Liver (tissue), 3 donors: ENCODE data around the gene PSMD6.

Experiments used
- GABPA ChIP-seq, 2 donors: IDR thresholded peaks in 1 of 2; conservative IDR thresholded peaks in 1 of 2; 2 replicates each; pipeline ENCODE4 v1.6.1; 2016; ENCODE audit warnings: antibody characterized with exemption in 2 of 2, mild to moderate bottlenecking in 1 of 2, moderate library complexity in 1 of 2
- JUND ChIP-seq, 2 donors: IDR thresholded peaks; 2 replicates each; pipeline ENCODE4 v1.6.1; 2016; ENCODE audit warnings: antibody characterized with exemption in 2 of 2
- NR2F2 ChIP-seq: IDR thresholded peaks from 2 replicates; pipeline ENCODE4 v1.6.1; 2016; ENCODE audit warnings: antibody characterized with exemption
- RAD21 ChIP-seq, 2 donors: IDR thresholded peaks; 2 replicates each; pipeline ENCODE4 v1.6.1; 2016; ENCODE audit warnings: antibody characterized with exemption in 2 of 2, mild to moderate bottlenecking in 2 of 2
- RXRA ChIP-seq, 2 donors: IDR thresholded peaks; 2 replicates each; pipeline ENCODE4 v1.6.1; 2017 to 2018; ENCODE audit warnings: antibody characterized with exemption in 2 of 2, mild to moderate bottlenecking in 1 of 2
- SP1 ChIP-seq: IDR thresholded peaks from 2 replicates; pipeline ENCODE4 v1.6.1; 2018; ENCODE audit warnings: antibody characterized with exemption, mild to moderate bottlenecking
- TAF1 ChIP-seq: conservative IDR thresholded peaks from 2 replicates; pipeline ENCODE4 v1.6.1; 2016; ENCODE audit warnings: antibody characterized with exemption, mild to moderate bottlenecking
- YY1 ChIP-seq: IDR thresholded peaks from 2 replicates; pipeline ENCODE4 v1.6.1; 2016; ENCODE audit warnings: antibody characterized with exemption, mild to moderate bottlenecking
- TF ChIP-seq, protein P1 (sequence below): fragments of 150-350 bp; IDR thresholded peaks from 2 replicates; pipeline ENCODE4 v1.5.1; 2017; ENCODE audit warnings: improper control_type of control experiment, low read depth, low read length; ENCODE audit not compliant: missing input control
- TF ChIP-seq, protein P2 (sequence below): IDR thresholded peaks from 2 replicates; pipeline ENCODE4 v1.6.1; 2016; ENCODE audit warnings: antibody characterized with exemption, mild to moderate bottlenecking
- TF ChIP-seq, protein P3 (sequence below): IDR thresholded peaks from 2 replicates; pipeline ENCODE4 v1.6.1; 2016; ENCODE audit warnings: antibody characterized with exemption
- TF ChIP-seq, protein P4 (sequence below): IDR thresholded peaks from 2 replicates; pipeline ENCODE4 v1.6.1; 2016; ENCODE audit warnings: antibody characterized with exemption
- TF ChIP-seq, protein P5 (sequence below): IDR thresholded peaks from 2 replicates; pipeline ENCODE4 v1.6.1; 2016; ENCODE audit warnings: antibody characterized with exemption
- donor health status: healthy.
- donor health status: healthy.

DNA sequence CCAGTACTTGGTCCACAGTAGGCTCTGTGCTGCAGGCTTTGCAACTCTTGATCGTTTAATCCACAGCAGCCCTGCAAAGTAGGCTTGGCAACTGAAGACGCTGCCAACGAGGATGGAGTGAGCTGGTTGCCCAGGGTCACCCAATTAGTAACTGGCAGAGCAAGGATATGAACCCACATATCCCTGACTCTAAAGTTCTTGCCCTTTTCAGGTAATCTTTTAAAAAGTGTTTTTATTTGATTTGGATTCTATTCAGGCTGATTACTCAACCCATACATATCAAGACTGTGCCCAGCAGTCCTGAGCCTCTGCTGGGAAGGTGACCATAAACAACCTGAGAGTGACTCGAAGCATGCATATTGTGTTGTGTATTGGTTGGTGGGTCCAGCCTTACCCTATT lies 50.3 kb downstream of the PSMD6 start:
- TF ChIP-seq, protein P1, sequence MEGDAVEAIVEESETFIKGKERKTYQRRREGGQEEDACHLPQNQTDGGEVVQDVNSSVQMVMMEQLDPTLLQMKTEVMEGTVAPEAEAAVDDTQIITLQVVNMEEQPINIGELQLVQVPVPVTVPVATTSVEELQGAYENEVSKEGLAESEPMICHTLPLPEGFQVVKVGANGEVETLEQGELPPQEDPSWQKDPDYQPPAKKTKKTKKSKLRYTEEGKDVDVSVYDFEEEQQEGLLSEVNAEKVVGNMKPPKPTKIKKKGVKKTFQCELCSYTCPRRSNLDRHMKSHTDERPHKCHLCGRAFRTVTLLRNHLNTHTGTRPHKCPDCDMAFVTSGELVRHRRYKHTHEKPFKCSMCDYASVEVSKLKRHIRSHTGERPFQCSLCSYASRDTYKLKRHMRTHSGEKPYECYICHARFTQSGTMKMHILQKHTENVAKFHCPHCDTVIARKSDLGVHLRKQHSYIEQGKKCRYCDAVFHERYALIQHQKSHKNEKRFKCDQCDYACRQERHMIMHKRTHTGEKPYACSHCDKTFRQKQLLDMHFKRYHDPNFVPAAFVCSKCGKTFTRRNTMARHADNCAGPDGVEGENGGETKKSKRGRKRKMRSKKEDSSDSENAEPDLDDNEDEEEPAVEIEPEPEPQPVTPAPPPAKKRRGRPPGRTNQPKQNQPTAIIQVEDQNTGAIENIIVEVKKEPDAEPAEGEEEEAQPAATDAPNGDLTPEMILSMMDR = no peak
- TF ChIP-seq RXRA (IDR thresholded peaks at IDR 0.05) (peak; percentile 45 to 85), JUND (IDR thresholded peaks at IDR 0.05) (peak in 1 of 2 donors; percentile 26), YY1 (peak; percentile 48), RAD21 (IDR thresholded peaks at IDR 0.05) (no peak), TAF1 (no peak), GABPA (IDR thresholded peaks at IDR 0.05 in 1 of 2, conservative IDR thresholded peaks at IDR 0.05 in 1 of 2) (no peak), NR2F2 (no peak), SP1 (no peak)
- TF ChIP-seq, protein P2, sequence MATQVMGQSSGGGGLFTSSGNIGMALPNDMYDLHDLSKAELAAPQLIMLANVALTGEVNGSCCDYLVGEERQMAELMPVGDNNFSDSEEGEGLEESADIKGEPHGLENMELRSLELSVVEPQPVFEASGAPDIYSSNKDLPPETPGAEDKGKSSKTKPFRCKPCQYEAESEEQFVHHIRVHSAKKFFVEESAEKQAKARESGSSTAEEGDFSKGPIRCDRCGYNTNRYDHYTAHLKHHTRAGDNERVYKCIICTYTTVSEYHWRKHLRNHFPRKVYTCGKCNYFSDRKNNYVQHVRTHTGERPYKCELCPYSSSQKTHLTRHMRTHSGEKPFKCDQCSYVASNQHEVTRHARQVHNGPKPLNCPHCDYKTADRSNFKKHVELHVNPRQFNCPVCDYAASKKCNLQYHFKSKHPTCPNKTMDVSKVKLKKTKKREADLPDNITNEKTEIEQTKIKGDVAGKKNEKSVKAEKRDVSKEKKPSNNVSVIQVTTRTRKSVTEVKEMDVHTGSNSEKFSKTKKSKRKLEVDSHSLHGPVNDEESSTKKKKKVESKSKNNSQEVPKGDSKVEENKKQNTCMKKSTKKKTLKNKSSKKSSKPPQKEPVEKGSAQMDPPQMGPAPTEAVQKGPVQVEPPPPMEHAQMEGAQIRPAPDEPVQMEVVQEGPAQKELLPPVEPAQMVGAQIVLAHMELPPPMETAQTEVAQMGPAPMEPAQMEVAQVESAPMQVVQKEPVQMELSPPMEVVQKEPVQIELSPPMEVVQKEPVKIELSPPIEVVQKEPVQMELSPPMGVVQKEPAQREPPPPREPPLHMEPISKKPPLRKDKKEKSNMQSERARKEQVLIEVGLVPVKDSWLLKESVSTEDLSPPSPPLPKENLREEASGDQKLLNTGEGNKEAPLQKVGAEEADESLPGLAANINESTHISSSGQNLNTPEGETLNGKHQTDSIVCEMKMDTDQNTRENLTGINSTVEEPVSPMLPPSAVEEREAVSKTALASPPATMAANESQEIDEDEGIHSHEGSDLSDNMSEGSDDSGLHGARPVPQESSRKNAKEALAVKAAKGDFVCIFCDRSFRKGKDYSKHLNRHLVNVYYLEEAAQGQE = no peak
- TF ChIP-seq, protein P3, sequence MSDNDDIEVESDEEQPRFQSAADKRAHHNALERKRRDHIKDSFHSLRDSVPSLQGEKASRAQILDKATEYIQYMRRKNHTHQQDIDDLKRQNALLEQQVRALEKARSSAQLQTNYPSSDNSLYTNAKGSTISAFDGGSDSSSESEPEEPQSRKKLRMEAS = no peak
- TF ChIP-seq, protein P4, sequence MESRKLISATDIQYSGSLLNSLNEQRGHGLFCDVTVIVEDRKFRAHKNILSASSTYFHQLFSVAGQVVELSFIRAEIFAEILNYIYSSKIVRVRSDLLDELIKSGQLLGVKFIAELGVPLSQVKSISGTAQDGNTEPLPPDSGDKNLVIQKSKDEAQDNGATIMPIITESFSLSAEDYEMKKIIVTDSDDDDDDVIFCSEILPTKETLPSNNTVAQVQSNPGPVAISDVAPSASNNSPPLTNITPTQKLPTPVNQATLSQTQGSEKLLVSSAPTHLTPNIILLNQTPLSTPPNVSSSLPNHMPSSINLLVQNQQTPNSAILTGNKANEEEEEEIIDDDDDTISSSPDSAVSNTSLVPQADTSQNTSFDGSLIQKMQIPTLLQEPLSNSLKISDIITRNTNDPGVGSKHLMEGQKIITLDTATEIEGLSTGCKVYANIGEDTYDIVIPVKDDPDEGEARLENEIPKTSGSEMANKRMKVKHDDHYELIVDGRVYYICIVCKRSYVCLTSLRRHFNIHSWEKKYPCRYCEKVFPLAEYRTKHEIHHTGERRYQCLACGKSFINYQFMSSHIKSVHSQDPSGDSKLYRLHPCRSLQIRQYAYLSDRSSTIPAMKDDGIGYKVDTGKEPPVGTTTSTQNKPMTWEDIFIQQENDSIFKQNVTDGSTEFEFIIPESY = peak; percentile 40
- TF ChIP-seq, protein P5, sequence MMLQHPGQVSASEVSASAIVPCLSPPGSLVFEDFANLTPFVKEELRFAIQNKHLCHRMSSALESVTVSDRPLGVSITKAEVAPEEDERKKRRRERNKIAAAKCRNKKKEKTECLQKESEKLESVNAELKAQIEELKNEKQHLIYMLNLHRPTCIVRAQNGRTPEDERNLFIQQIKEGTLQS = no peak
